Esophagus muscularis mucosa (tissue), 3 donors: ENCODE data around the gene ANXA2.

Source experiments
- POLR2AphosphoS5 ChIP-seq, 2 donors: sonication (generic); formaldehyde crosslinking; IDR thresholded peaks; one replicate each; pipeline ENCODE4 v1.6.1; 2017; ENCODE audit warnings: antibody characterized with exemption in 2 of 2
- TF ChIP-seq, protein P1 (sequence below), 3 experiments: fragments of 200-600 bp in 2 of 3; fragments of 450-650 bp in 1 of 3; sonication (generic) in 2 of 3; IDR thresholded peaks; one replicate each; pipeline ENCODE4 v1.5.1; 2017 to 2019; ENCODE audit warnings: antibody characterized with exemption in 3 of 3, mild to moderate bottlenecking in 2 of 3, moderate library complexity in 1 of 3

DNA sequence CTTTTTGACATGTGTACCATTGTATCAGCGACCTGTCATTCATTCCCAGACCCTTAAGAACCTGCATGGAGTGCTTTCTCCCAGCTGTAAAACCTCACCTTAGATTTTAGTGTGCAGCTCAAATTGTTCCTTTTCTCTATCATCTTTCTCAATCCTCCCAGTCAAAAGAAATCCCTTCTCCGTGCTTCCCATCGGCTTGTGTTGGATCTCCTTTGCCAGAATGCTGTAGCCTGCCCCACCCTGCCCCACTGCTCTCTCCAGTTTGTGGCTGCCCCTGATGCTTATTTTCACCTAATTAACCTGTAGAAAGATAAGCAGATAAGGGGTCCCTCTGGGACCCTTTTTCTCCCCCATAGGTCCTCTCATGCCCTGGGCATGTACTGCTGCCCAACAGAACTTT is 51.1 kb downstream of the ANXA2 start:
- TF ChIP-seq POLR2AphosphoS5 (IDR thresholded peaks at IDR 0.05): no peak
- TF ChIP-seq, protein P1, sequence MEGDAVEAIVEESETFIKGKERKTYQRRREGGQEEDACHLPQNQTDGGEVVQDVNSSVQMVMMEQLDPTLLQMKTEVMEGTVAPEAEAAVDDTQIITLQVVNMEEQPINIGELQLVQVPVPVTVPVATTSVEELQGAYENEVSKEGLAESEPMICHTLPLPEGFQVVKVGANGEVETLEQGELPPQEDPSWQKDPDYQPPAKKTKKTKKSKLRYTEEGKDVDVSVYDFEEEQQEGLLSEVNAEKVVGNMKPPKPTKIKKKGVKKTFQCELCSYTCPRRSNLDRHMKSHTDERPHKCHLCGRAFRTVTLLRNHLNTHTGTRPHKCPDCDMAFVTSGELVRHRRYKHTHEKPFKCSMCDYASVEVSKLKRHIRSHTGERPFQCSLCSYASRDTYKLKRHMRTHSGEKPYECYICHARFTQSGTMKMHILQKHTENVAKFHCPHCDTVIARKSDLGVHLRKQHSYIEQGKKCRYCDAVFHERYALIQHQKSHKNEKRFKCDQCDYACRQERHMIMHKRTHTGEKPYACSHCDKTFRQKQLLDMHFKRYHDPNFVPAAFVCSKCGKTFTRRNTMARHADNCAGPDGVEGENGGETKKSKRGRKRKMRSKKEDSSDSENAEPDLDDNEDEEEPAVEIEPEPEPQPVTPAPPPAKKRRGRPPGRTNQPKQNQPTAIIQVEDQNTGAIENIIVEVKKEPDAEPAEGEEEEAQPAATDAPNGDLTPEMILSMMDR (IDR thresholded peaks at IDR 0.05): no peak
